NCI-H446 treated with DMSO at 0.1 percent for 48 hours (cell line): ENCODE results near the gene TSR1.
A peak's percentile ranks its signal among the peaks of the same experiment; 100 is the strongest.

ENCODE experiments used
- DNase-seq: peaks from one replicate; lab custom pipeline; 2025; lab: John Stamatoyannopoulos, UW

The TSR1 gene

DNA sequence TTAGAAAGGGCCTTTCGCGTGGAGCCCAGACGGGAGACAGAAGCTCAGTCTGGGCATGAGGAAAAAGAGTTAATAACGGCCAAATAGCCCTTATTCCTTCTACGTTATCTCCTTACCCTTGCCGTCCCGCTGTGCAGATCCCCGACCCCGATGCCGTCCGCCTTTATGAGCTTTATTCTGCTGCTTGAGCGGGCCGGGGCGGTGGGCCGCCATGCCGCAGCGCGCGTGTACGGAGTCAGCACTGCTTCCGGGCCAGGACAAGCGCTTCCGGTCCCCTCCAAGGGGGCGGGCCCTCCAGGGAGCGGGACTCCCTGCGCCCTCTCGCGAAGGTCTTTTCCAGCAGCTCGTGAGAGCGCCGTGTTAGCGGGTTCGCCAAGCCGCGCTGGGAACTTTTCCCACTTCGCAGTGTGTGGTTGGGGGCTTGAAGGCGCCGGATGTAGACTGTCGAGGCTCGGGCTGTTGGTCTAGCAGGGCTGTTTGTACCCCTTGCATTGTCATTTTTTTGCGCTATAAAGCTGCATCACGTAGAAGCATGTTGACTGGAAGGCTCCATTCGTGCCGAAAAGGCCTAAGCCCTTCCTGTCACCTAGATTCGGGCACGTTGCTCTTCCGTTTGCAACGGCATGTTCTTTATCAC, at the start of gene TSR1:
TSR1 (minus strand) TSS at position 243 of the 637 bp plus-strand sequence; CDS start at position 213, 30 bp downstream.
- DNase-seq: peak; percentile 65

DNA sequence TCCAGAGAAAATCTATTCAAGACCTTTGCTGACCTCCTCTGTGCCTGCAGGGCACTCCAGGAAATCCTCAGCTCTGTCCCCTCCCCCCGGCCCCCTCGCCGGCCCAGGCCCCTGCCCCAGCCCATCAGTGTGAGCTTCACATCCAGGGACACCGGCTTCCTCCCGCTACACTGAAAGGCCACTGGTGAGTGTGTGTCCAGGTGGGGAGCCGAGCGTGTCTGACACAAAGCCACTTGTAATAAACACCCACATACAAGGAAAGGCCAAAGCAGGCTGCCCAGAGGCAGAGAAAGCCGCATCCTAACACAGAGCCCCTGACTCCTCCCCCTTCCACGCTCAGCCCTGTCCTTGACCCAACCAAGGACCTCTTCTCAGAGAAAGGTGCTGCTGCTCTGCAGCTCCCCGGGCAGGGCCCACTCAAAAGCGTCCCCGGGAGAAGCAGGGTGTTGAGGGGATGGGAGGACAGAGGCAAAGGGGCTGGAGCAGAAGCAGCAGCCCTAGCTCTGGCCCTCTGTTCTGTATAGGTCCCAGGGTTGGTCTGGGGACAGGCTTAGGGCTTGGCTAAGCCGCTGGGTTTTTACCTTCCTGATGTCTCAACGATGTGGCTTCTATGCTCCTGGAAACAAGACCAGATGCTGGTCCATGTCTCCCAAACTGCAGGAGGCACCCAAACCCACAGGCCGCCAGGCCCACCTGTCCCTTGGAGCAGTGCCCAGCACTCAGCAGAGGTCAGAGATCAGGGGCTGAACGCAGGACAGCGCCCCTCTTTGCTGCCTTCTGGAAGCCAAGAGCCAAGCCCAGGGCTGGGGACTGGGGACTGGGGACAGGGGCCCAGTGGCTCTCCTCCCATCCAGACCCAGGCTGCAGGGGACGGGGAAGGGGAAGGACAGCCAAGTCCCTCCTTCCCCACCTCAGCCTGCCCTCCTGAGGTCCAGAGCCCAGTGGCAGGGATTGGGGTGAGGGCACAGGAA, 49.3 kb upstream of the TSR1 start:
- DNase-seq: no peak

DNA sequence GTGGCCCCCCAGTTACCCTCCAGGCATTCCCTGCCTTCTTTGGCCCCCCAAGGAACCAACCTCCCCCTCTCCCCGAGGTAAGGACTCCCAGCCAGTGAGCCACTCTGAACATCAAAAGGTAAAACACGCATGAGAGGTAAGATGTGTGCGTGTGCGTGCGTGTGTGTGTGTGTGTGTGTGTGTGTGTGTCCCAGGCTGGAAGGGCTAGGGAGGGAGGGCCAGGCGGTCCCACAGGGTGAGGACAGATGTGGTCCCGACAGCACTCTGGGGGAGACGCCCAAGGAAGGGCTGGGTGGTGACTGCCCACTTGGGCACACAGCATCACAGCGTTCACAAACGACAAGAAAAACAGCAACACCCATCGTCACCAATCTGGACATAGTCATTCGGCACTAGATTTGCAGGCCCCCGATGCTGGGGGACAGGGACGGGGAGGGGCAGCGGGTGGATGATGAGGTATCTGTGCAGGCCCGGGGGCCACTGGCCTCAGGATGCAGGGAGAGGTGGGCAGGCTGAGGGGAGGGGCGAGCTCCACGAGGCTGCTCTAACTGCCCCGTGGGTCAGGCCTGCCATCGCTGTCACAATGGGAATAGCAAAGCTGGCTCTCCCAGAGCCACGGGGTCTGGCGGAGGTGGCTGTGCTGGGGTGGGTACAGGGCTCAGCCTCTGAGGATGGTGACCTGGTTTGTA, 48.3 kb upstream of the TSR1 start:
- DNase-seq: no peak

DNA sequence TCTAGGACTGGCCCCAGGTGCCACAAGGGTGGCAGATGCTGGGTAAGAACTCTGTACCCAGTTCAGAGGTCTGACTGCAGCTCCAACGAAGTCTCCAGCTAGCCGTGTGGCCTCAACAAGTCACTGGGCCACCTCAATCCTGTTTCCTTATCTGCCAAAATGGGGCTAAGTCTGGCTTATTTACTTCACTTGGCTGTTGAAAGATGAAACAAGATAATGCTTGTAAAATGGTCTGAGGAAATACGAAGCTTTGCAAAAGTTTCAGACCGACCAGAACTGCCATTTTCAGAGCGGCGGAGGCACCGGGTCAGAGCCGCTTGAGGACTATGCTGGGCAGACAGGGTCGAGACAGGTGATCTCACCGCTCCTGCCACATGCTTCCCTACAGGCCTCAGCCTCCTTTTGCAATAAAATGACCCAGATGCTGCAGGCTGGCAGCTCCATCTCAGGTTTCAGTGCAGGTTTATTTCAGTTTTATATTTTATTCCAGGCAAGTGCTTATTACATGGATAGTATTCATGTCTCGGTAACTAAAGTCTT, 47.4 kb upstream of the TSR1 start:
- DNase-seq: no peak

DNA sequence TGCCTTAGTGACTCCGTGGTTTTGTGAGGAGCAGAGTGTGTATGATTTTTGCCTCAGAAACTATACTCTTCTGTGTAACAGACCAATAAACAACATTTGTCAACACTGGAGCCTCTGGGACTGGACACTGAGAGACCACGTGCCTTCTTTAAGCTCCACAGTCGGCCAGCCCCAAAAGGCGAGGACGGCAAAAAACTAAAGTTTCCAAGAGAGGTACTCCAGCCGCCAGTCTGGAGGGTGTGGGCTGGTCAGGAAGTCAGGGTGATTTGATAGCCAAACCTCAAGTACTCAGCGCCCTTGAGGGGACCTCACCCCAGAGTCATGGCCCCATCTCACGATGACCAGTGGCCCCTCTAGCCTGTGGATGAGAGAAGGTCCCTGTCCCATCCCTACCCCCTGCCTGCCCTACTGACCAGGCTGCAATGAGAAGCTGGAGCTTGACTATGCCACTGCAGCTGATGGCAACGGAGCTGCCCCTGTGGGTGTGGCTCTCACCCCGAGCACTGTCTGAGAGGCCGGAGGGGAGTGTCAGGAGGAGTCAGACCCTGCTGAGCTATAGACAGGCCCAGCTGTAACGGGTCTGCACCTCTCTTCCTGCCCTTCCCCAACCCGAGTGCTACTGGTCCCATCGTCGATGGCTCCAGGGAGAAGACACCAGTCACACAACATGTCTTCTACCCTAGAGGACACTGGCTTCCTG, 44.8 kb upstream of the TSR1 start:
- no peak for DNase-seq

DNA sequence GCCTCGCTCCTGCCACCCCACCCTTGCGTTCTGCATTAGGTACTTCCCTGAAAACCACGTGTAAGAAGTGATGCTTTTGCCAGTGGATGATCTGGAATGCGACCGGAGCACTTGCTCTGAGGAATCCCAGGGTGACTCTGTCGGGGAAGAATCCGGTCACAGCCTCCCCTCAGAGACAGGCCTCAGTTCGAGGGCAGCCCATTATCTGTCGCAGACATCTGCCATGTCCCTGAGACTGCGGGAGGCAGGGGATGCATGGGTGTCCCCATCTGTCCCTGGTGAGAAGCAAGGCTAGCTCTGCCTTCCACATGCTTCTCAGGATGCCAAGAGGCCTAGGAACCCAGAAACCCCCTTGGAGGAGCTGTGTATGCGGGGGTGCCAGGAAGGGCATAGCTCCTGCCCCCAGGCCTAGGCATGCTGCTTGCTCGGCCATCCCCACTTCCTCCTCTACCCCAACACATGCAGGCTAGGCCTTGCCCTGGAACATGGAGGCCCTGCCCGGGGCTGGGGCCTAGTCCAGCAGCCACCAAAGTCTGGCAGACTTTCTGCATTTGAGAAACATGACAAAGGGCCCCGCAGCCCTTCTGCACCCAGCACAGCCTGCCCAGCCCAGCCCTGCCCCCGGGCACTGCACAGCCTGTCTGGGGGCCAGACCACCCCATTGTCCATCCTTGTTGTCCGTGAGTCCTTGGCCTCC, 44.1 kb upstream of the TSR1 start:
- no peak for DNase-seq

DNA sequence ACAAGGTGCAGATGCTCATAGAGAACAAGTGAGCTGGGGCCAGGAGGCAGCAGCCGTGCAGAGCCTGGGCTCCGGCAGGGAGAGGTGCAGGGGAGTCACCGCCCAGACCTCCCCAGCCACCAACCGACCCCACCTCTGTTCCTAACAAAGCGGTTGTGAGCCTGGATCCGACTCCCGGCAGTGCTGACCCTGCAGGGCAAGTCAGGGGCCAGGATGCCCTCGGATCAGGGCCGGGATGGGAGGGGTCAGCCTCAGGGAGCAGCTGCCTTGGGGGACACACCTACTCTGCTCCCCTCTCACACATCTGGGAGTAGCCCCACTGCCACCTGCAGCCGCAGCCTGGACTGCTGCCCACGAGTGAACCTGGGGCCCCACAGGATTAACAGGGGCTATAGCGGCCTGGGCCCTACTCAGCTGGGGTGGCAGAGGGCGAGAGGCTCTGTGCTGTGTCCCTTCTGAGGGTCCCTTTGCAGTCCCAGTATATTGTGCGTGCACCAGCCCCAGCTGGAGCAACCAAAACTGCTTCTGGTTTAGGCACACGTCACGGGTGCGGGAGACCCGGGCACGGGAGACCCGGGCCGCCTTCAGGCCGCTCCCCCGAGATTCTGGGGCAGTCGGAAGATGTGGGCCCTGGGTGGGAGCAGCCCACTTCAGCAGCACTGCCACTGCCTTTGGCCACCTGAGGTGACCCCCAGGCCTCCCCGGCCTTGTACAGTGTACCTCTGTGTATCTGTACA, 43.4 kb upstream of the TSR1 start:
- DNase-seq: no peak

DNA sequence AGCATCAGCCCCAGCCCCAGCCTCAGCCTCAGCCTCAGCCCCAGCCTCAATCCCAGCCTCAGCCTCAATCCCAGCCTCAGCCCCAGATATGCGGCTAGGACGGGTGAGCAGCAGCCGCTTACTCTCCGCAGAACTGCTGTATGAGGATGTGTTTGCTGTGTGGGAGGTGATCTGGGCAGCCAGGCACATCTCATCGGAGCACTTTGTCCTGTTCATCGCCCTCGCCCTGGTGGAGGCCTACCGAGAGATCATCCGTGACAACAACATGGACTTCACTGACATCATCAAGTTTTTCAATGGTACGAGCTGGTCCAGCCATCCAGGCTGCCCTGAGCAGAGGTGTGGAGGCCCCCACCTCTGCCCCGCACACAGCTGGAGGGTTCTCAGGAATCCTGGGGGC, 42.6 kb upstream of the TSR1 start:
- DNase-seq: no peak

DNA sequence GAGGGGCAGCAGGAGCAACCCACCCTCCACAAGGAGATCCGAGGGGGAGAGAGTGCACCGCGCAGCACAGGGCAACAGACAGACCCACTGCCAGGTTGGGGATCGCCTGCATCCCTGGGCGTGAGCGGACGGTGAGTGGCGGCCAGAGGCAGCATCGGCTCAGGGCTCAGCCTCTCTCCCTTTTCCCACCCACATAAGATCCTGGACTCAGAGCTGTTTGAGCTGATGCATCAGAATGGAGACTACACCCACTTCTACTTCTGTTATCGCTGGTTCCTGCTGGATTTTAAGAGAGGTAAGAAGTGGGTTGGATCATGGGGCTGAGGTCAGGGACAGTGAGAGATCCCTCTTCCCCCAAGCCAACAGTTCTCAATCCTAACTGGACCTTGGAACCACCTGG, 41.4 kb upstream of the TSR1 start:
- no peak for DNase-seq

DNA sequence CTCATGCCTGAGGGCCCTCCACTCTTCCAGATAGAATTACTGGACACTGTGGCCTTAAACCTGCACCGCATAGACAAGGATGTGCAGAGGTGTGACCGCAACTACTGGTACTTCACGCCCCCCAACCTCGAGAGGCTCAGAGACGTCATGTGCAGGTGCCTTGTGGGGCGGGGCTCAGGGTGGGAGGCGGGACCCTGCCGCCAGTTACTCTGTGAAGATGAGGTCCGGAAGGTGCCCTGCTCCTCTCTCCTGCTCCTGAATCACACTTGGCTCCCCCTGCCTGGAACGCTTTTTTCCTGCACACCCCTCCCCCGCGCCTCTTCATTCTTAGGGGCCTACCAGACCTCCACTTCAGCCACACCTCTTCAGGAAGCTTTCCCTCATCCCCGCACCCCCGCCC, 39.9 kb upstream of the TSR1 start:
- no peak for DNase-seq

DNA sequence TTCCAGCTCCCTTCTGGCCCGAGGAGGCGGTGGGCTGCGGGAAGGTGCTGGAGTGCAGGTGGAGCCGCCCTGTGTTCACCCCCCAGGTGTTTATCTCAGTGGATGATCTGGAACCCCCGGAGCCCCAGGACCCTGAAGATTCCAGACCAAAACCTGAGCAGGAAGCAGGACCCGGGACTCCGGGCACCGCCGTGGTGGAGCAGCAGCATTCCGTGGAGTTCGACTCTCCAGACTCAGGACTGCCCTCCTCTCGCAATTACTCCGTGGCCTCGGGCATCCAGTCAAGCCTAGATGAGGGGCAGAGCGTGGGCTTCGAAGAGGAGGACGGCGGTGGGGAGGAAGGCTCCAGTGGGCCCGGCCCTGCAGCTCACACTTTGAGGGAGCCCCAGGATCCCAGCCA, 39.1 kb upstream of the TSR1 start:
- no peak for DNase-seq

DNA sequence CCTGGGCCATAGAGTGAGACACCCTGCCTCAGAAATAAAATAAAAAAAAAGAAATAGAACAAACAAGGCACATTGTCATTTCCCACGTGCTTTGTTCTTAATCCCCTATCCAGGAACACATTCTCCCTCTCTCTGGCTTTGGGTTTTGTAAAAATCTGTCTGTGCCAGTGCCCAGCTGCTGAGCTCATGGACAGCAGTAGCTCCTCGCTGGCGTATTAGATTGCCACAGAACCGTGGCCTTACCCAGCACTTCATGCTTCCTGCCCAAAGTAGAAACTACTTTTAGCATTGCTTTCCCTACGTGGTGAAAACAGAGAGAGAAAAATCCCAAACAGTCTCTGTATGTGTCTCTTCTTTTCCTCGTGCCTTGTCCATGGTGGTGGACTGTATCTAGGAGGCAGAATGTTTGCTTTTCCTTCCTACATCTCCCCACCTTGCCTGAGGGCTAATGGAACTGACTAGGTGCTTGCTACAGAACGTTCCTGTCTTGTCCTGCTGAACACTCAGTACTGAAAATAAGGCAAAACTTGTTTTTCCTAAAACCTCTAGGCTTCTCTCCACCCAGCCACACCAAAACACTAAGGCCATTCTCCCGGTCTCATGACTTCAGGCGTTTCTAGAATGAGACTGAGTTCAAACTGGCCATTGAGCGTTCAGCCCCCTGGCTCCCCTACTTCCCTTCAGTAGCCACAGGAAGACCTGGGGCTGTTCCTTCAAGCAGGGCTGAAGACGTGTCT, 38.5 kb upstream of the TSR1 start:
- no peak for DNase-seq

DNA sequence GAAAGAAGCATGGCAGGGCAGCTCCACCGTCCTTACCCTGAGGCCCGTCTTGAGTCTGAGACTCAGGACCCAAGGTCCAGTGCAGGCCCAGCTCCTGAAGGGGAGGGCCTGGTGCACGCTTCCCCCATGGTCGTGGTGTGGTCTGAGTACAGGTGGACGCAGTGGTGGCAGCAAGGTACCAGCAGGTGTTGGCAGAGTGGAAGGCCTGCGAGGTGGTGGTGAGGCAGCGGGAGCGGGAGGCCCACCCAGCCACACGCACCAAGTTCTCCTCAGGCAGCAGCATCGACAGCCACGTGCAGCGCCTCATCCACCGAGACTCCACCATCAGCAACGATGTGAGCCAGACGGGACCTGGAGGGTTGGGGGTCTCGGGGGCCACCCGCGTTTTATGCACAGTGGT, 36.9 kb upstream of the TSR1 start:
- no peak for DNase-seq

DNA sequence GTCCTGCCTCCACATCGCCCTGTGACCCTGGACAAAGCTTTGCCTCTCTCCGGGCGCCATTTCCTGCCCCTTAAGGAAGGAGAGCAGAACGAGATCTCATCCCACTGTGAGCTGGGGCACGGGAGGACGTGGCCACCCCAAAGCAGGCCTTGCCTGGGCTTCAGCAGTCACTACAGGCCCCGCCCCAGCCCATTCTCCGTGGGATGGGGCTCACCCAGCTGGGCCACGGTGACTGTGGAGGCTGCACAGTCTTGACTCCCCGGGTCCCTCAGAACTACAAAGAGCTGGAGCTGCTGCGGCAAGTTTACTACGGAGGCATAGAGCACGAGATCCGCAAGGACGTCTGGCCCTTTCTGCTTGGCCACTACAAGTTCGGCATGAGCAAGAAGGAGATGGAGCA, 36.4 kb upstream of the TSR1 start:
- DNase-seq: no peak

DNA sequence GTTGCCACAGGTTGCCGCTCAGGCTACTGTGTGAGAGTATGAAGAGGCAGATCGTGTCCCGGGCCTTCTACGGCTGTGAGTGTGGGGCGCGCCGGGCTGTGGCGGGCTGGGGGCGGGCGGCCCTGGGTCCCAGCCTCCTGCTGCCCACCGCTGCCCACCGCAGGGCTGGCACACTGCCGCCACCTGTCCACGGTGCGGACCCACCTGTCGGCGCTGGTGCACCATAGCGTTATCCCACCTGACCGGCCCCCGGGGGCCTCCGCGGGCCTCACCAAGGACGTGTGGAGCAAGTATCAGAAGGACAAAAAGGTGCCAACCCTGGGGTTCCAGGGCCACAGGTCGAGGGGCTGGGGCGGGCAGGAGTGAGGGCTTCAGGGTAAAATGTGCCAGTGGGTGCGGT, 35.9 kb upstream of the TSR1 start:
- DNase-seq: no peak

DNA sequence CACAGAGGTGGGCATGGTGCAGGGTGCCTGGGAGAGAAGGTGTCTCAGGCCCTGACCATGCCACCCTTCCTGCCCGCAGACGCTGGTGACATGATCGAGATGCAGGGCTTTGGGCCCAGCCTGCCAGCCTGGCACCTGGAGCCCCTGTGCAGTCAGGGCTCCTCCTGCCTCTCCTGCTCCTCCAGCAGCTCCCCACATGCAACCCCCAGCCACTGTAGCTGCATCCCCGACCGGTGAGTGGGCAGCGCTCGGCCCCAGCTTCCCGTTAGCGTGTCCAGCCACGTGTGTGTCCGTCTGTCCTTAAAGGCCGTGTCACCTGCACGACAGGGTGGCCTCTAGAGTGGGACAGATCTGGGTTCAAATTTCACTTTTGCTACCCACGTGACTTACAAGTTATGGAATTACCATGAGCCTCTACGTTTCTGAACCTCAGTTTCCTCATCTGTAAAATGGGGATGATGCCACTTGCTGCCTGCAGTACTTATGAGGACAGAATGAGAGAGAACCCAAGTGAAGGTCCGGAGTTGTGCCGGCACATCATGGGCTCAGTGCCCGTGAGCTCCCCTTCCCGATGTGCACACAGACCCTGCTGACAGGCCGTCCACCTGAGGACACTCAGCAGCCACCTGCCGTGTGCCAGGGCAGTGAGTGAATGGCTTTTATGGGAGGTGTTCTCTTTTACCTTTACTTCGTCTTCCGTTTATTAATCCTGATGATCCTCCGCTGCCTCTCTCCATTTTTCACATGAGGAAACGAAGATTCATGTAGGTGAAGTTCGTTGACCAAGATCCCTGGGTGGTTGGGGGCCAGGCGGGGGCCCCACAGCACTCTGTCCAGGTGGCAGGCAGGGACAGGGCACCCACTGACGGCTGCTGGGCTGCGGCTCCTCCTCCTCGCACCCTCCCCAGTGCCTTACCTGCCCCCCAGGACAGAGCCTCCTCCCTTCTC, 35.2 kb upstream of the TSR1 start:
- DNase-seq: no peak

DNA sequence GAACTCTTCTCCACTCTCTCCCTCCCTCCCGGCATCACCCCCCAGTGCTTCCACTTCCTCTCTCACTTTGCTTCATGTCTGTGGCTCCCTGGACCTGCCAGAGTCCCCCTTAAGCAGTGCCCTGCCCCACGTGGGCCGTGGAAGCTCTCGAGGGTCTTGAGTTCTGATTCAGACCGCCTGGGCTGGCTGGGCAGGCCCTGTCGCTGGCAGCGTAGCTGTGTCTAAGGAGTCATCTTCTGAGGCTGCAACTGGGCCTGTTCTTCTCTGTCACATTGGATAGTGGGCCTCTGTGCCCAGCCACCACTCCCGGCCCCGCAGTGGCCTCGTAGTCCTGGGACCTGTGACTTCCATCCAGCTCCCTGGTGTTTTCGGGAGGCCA, 33.9 kb upstream of the TSR1 start:
- no peak for DNase-seq

DNA sequence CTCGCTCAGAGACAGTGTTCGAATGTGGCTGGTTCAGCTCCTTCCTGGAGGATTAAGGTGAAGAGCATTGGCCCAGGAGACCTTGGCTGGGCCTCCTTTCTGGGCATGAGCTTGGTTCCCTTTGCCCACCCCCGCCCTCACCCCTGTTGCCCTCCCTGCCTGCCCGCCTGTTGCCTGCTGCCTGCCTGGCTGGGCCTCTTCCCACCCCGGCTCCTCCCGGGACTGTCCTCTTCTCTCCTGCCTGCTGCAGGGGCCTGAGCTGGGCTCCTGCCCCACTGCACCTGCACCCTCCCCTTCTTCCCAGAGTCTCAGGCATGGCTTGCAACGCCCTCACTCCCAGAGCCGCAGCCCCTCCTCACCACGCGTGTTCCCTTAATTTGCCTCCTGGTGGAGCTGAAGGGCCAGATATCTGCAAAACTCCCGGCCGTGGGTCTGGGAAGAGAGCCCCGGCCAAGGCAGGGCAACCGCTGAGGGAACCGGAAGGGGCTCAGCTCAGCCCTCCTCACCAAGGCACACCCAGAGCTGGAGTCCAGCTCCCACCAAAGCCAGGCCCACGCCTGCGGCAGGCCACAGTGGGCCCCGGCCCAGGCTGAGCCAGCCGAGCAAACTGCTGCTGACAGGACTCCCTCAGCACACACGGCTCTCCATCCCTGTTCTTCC, 33.4 kb upstream of the TSR1 start:
- no peak for DNase-seq
